DMS153 treated with DMSO at 0.1 percent for 48 hours (cell line): Measurements from ENCODE around the gene CPED1.
A peak's percentile ranks its signal among the peaks of the same experiment; 100 is the strongest.
"Not testable (repeated sequence)": the region's sequence is repeated elsewhere in the genome, so short reads cannot be mapped to it uniquely, and the experiment has no call there.

Source experiments
- DNase-seq: peaks from one replicate; lab custom pipeline; 2025; ENCODE audit not compliant: unreplicated experiment; lab: John Stamatoyannopoulos, UW

CPED1 gene

DNA sequence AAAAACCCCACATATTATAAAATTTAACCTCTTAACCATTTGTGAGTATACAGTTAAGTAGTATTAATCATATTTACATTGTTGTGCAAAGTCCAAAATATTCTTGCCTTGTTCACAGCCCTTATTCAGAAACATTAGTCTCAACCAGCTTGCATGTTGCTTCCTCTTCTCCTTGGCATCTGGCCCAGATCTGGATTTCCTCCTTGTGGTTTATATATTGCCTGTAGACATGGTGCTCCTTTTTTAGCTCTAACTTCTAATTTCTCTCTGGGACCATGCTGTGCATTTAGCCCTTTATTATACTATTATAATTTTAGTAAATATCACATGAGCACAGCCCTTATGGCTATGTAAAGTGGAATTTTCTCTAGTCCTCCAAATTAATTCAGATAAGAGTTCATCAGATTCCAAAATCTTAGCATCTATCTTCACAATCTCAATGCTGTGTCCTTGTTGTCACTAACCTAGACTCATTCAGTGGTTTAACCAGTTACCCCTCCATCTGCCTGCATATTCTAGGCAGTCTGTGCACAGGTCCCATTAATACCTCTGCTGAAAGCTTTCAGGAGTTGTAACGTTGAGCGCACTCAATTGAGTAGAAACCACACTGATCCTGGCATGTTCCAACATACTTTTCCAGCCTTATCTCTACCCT is 7.9 kb downstream of the CPED1 start:
- DNase-seq, result peak; percentile 6

DNA sequence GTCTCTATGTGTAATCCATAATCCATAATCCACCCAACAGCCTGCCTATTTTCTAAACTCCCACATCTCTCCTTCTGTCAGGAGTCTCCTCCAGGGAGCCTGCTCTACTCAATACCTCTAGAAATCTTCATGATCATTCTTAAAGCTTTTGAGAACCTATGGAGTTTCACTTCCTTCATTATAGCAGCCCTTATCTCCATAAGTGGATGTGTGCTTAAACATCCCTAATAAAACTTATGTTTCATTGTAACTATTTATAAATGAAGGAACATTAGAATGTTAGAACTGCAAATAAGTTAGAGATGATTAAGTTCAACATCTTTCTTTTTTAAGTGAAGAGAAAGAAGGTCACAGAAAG is 8.5 kb downstream of the CPED1 start:
- DNase-seq, result no peak

DNA sequence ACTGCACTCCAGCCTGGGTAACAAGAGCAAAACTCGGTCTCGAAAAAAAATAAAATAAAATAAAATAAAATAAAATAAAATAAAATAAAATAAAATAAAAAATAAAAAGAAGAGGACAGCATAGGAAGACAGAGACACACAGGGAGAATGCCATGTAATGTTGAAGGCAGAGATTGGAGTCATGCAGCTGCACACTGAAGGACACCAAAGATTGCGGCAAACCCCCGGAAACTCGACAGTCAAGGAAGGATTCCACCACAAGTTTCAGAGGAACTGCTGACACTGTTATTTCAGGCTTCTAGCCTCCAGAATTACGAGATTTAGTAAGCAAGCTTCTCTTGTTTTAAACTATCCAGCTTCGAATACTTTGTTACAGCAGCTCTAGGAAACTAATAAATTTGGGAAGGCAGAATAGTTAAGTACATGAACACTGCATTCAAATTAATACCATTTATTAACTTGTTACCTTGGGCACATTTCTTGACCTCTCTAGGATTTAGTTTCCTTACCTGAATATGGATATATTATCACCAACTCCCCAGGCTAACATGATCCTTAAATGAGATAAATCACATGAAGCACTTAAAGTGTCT is 9.5 kb downstream of the CPED1 start:
- DNase-seq, result no peak

DNA sequence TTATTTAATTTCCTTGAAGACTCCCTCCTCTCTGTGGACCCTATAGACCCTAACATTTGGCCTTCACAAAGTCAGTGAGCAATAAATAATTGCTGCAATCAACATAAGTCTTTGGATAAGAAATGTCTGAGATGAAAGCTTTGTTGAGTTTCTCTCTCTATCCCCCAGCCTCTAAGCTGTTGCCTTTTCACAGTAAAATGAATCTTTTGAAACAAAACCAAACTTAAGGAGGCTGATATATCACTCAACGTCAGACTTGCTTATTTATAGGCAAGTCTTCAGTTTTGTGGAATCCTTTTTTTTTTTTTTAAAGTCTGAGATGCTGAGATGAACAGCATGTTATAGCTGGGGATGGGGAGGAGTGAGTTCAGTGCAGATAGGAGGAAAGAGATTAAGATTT is 10.0 kb downstream of the CPED1 start:
- DNase-seq, result no peak

GRCh38 chr7:120998996-120999565 is 10.6 kb downstream of the CPED1 start:
- DNase-seq, result no peak

- no peak for DNase-seq
These were observed 11.8 kb downstream of the CPED1 start for GRCh38 chr7:121000081-121000983.

DNA sequence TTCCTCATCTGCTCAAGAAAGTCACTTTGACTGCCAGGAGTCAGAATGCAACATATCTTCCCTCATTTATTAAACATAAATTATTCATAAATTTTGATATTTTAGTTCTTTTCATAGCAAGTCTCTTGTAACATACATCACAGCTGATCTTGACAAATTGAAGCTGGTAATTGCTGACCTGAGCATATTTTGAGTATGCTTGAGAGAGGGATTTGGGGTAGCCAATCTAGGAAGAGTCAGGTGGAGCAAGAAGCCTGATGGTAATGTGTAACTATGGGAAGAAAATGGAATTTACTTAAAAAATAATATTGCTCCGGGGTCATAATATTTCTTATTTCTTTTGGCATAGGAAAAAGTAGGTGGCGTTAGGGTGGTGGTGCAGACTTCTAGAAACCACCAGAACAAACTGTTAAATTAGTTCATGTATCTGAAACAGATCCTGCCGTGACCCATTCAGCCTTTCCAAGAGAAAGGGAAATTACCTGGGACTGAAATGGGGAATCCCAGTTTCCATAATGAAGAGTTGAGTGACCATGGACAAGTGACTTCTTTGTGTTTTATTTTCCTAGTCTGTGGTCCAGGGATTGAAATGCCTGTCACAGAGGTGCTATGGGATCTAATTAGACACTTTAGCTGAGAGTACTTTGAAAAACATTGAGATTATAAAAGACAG is 12.9 kb downstream of the CPED1 start:
- DNase-seq, result no peak

- no peak for DNase-seq
These were observed 13.7 kb downstream of the CPED1 start for GRCh38 chr7:121002048-121002756.

- no peak for DNase-seq
These were observed 14.3 kb downstream of the CPED1 start for GRCh38 chr7:121002757-121003200.

- DNase-seq, result no peak
These were observed 15.6 kb downstream of the CPED1 start for GRCh38 chr7:121003986-121004685.

- DNase-seq, result not testable (repeated sequence)
These were observed 16.5 kb downstream of the CPED1 start for GRCh38 chr7:121005058-121005457.

- DNase-seq, result no peak
These were observed 17.6 kb downstream of the CPED1 start for GRCh38 chr7:121005996-121006584.

DNA sequence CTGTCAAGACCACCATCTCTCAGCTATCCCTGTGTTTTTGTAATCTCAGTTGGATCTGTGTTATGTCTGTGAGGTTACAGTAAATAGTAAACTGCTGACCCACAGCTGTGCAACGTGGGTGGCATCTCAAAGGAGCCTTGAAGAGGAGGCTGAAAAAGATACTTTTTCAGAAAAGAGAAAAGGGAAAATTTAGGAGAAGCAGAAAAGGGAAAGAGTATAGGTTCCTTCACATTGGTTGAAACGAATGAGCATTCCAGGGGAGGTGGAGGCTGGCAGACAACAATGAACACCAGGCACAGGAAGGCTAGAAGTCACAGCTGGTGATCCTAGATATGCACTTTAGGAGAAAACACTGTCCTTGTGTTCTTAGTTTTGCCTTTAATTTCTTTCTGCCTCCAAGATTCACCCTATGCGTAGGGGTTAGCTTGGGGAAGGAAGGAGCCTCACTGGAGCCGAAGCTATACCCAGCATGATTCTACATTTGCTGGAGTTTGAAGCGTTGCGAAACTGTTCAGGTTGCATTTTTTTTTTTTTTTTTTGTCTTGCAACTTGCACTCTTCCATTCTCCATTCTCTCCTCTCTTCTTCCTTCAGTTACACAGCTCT is 18.3 kb downstream of the CPED1 start:
- DNase-seq, result no peak

DNA sequence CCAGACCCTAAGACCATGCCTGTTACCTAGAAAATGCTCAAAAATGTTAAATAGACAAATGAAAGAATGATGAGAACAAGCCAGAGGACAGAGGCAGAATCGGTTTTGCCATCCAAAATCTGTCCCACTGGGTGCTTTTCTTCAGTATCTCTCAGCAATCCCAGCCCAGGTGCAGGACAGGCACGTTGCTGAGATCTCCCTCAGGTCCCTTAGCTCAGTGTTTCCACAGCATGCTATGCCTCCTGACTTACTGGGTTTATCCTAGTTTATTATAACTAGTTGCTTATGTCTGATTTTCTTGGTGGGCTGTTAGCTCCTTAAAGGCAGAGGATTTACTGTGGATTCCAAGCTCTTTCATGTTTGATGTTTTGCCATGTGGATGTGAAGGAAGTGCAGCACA is 20.3 kb downstream of the CPED1 start:
- no peak for DNase-seq

DNA sequence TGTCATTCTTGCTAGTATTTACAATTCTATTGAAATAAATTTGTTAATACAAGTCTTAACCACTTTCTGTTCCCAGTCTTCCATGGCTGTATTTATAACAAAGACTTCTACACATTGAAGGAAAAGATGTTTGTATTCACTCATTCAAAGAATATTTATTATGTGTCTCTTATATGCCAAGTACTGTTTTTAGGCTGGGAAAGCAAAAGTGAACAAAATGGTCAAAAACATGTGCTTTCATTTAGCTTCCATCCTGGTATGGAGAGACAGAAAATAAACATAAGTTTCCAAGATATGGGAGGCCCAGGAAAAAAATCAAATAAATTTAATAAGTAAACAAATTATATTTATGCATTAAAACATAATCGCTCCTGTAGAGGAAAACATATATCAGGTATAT is 22.9 kb downstream of the CPED1 start:
- DNase-seq, result no peak

DNA sequence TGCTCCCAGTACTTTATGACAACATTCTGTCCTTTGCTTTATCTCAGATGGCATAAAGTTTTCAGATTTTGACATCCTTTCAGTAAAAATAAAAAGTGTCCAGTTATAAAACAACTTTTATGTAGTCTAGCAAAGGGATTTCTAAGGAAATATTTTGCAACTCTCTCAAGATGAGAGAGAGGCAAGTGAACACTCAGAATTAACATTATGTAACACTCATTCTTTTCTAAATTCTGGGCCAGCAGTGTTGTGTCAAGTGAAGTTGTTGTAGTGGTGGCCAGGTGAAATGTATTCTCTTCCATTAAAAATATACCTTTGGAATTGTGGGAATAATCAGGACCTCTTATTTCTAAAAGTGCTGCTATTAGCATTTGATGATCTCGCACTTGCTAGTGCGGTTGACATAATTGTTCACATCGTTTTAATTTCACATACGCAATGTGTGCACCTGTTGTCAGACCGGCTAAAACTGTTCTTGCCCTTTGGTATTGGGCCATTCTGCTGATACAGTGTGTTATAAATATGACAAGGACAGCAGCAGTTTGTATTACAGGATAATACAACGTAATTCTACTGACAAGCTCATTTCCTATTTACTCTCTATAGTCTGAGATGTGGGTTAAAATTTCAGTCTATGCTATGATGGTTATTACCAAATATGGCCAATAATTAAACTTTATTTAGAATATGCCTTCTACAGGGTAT is 23.8 kb downstream of the CPED1 start:
- DNase-seq, result no peak

DNA sequence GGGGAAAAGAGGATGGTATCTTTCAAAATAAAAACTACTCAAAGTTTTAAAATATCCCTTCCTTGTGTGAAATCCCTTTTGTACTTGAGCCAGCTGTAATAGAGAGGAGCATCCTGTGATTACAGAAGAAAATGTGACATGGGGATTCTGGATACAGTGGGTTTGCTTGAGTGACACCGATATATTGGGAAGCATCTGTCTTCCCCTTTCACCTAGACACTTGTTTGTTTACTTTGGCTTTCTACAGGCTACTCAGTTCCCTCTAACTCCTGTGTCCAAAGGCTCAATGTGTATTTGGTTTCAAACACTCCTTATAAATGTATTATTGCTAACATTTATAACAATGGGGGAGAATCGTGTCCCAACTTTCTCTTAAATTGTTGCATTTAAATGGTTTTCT is 24.4 kb downstream of the CPED1 start:
- DNase-seq, result no peak

GRCh38 chr7:121015560-121015959 is 27.0 kb downstream of the CPED1 start:
- DNase-seq, result no peak

GRCh38 chr7:121016966-121017365 is 28.5 kb downstream of the CPED1 start:
- DNase-seq, result no peak
